ENCODE measurements around the gene SERTAD3.

Gene SERTAD3

DNA sequence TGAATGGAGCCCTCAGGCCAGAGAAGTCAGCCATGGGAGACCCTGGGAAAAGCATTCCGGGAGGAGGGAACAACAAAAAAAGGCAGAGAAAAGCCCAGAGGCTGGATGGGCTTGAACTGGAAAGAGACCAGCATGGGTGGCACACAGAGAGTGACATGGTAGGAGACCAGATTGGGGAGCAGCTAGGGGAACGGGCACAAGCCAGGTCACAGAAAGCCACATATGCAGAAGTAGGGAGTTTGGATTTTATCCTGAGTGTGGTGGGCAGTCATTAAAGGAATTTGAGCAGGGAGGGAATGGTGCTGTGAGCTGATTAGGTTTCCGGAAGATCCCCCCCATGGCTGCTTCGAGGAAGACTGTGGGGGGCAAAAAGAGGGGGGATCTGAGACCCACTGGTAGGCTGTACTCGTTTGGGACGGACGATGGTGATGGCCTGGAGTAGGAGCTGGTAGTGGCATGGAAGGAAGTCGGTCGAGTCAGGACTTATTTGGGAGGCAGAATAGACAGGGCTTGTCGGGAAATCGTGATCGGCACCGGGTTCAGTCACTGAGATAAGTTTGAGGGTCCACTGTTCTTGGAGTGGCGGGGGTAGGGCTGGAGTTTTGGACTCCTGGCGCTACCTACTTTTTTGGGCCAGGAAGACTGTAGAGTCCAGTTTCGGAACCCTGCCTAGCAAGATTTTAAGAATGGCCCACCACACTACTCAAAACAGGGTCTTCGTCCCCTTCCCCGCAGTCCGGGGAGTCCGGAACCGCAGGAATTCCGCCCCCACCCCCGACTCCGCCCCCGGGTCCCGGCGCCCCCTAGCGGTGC lies 19.3 kb downstream of the SERTAD3 start:
- Mint-ChIP-seq H3K36me3 (ENCODE audit: low read depth) (peaks cover 27% of the 10 kb centered on the region), H3K27ac (peak overlapping the region; percentile 96), H3K27me3 (no peaks in the 10 kb centered on the region), H3K4me3 (peak overlapping the region; percentile 90), H3K4me1 (ENCODE audit: low read depth) (peaks cover 36% of the 10 kb centered on the region), H3K9me3 (no peaks in the 10 kb centered on the region)
- no peak for DNase-seq

DNA sequence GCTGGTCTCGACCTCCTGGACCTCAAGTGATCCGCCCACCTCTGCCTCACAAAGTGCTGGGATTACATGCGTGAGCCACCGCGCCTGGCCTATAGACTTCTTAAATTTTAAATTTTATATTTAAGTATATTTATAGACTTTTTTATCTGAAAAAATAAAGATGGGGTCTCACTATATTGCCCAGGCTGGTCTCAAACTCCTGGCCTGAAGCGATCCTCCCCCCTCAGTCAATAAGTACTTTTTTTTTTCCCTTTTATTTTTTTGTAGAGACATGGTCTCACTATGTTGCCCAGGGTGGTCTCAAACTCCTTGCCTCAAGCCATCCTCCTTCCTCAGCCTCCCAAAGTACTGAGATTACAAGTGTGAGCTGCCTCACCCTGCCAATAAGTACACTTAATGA lies 20.2 kb downstream of the SERTAD3 start:
- Mint-ChIP-seq H3K27ac (peak overlapping the region; percentile 91), H3K4me3 (peak overlapping the region; percentile 90), H3K27me3 (no peaks in the 10 kb centered on the region), H3K9me3 (no peaks in the 10 kb centered on the region), H3K4me1 (ENCODE audit: low read depth) (peaks cover 36% of the 10 kb centered on the region), H3K36me3 (ENCODE audit: low read depth) (peaks cover 27% of the 10 kb centered on the region)
- DNase-seq = no peak

DNA sequence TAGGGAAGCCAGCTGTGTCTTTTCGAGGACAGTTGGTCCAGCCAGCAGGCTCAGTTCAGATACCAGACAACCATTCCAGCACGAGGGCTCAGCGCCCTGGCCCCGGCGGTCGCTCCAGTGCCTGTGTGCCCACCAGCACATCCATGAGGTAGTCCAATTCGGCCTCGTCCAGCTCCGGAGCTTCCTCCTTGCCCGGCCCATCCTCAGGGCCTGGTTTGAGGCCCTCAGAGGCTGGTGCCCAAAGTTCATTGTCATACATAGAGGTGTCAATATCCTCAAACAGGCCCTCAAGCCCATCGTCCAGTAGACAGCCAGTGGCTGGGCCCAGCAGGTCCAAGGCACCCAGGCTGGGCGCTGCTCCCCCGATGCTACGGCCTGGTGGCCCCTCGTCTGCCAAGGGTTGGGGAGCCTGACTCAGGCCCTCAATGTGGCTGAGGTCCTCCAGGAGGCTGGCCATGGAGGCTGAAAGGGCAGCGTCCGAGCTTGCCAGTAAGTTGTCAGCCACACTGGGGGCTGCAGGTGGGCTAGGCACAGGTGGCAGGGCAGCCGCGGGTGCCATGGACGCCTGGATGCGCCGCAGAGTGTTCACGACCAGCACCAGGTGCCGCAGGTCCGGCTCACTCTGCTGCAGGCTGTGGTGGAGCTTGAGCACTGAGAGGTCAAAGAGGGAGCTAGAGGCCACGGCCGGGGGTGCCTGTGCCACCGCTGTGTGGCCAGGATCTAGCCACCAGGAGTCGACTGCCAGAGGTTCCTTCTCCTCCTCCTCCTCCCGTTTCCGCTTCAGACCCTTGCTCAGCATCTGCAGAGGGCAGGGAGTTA lies 21.2 kb downstream of the SERTAD3 start:
- no peaks in the 10 kb centered on the region for H3K9me3 Mint-ChIP-seq
- H3K4me3 Mint-ChIP-seq = peak overlapping the region; percentile 80
- H3K27ac Mint-ChIP-seq = peak overlapping the region; percentile 95
- no peaks in the 10 kb centered on the region for H3K27me3 Mint-ChIP-seq
- H3K36me3 Mint-ChIP-seq (ENCODE audit: low read depth) = peaks cover 27% of the 10 kb centered on the region
- peaks cover 36% of the 10 kb centered on the region for H3K4me1 Mint-ChIP-seq (ENCODE audit: low read depth)
- no peak for DNase-seq

GRCh38 chr19:40421993-40422747 lies 22.0 kb downstream of the SERTAD3 start:
- Mint-ChIP-seq H3K4me3 (peak overlapping the region; percentile 80), H3K4me1 (ENCODE audit: low read depth) (peaks cover 42% of the 10 kb centered on the region)

GRCh38 chr19:40420766-40421765 lies 23.1 kb downstream of the SERTAD3 start:
- peak; percentile 88 for DNase-seq
- Mint-ChIP-seq H3K9me3 (no peaks in the 10 kb centered on the region), H3K4me1 (ENCODE audit: low read depth) (peaks cover 43% of the 10 kb centered on the region), H3K27ac (peak overlapping the region; percentile 95), H3K4me3 (peak overlapping the region; percentile 80), H3K36me3 (ENCODE audit: low read depth) (peaks cover 27% of the 10 kb centered on the region), H3K27me3 (no peaks in the 10 kb centered on the region)

More at GRCh38 chr19:40421993-40422747, 22.0 kb downstream of the SERTAD3 start:
- DNase-seq = no peak
- Mint-ChIP-seq H3K9me3 (no peaks in the 10 kb centered on the region), H3K27me3 (no peaks in the 10 kb centered on the region), H3K36me3 (ENCODE audit: low read depth) (peaks cover 27% of the 10 kb centered on the region), H3K27ac (peak overlapping the region; percentile 95)

DNA sequence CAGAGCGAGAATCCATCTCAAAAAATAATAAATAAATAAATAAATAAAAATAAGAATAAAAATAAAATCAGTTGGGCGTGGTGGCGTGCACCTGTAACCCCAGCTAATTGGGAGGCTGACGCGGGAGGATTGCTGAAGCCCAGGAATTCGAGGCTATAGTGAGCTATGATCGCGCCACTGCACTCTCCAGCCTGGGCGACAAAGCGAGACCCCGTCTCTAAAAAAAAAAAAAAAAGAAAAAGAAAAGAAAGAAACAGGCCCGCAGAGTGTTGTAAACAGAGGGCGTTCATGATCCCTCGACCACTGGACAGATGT lies 23.7 kb downstream of the SERTAD3 start:
- Mint-ChIP-seq H3K4me3 (peak overlapping the region; percentile 80), H3K9me3 (no peaks in the 10 kb centered on the region), H3K36me3 (ENCODE audit: low read depth) (peaks cover 27% of the 10 kb centered on the region), H3K27me3 (no peaks in the 10 kb centered on the region), H3K4me1 (ENCODE audit: low read depth) (peaks cover 43% of the 10 kb centered on the region), H3K27ac (peak overlapping the region; percentile 95)
- DNase-seq = no peak

- no peak overlapping the region for H3K27ac Mint-ChIP-seq
- peaks cover 43% of the 10 kb centered on the region for H3K4me1 Mint-ChIP-seq (ENCODE audit: low read depth)
- peaks cover 24% of the 10 kb centered on the region for H3K36me3 Mint-ChIP-seq (ENCODE audit: low read depth)
Observed at GRCh38 chr19:40419780-40420179, 24.4 kb downstream of the SERTAD3 start.

GRCh38 chr19:40419066-40419612 lies 25.0 kb downstream of the SERTAD3 start:
- Mint-ChIP-seq H3K27ac (peak overlapping the region; percentile 26), H3K27me3 (no peaks in the 10 kb centered on the region), H3K36me3 (ENCODE audit: low read depth) (peaks cover 19% of the 10 kb centered on the region), H3K4me1 (ENCODE audit: low read depth) (peaks cover 40% of the 10 kb centered on the region), H3K9me3 (no peaks in the 10 kb centered on the region), H3K4me3 (no peak overlapping the region)
- no peak for DNase-seq

More at GRCh38 chr19:40419780-40420179, 24.4 kb downstream of the SERTAD3 start:
- no peak for DNase-seq
- H3K4me3 Mint-ChIP-seq = peak overlapping the region; percentile 13
- no peaks in the 10 kb centered on the region for H3K9me3 Mint-ChIP-seq
- H3K27me3 Mint-ChIP-seq = no peaks in the 10 kb centered on the region

DNA sequence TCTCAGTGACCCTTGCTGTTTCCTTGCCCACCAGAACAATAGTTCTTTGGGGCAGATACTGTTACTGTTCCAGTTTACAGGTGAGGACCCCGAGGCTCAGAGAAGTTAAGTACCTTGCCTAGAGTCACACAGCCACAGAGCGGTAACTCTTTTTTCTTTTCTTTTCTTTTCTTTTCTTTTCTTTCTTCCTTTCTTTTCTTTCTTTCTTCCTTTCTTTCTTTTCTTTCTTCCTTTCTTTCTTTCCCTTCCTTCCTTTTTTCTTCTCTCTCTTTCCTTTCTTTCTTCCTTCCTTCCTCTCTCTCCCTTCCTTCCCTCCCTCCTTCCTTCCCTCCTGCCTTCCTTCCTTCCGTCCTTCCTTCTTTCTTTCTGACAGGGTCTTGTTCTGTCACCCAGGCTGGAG lies 26.1 kb downstream of the SERTAD3 start:
- Mint-ChIP-seq H3K9me3 (no peaks in the 10 kb centered on the region), H3K4me1 (ENCODE audit: low read depth) (peaks cover 38% of the 10 kb centered on the region), H3K4me3 (no peak overlapping the region), H3K27ac (no peak overlapping the region), H3K27me3 (no peaks in the 10 kb centered on the region), H3K36me3 (ENCODE audit: low read depth) (peaks cover 15% of the 10 kb centered on the region)
- DNase-seq = no peak

DNA sequence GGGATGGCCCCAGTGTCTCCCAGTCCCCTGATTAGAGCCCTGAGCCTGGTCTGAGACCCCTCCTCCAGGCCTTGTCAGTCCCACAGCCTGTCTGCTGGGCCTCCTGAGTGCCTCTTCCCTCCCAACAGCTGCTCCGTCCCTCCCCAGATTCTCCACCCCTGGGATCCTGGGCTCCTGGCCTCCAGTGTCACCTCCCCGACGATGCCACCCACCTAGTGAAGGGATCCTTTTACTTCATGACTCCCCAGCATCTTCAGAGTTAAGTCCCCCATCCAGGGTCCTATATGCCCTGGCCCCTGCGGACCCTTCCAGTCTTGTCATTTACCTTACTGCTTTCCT lies 26.5 kb downstream of the SERTAD3 start:
- no peak for DNase-seq
- peaks cover 11% of the 10 kb centered on the region for H3K36me3 Mint-ChIP-seq (ENCODE audit: low read depth)
- no peaks in the 10 kb centered on the region for H3K9me3 Mint-ChIP-seq
- H3K4me3 Mint-ChIP-seq = no peak overlapping the region
- H3K27me3 Mint-ChIP-seq = no peaks in the 10 kb centered on the region
- peak overlapping the region; percentile 80 for H3K27ac Mint-ChIP-seq
- H3K4me1 Mint-ChIP-seq (ENCODE audit: low read depth) = peaks cover 33% of the 10 kb centered on the region

DNA sequence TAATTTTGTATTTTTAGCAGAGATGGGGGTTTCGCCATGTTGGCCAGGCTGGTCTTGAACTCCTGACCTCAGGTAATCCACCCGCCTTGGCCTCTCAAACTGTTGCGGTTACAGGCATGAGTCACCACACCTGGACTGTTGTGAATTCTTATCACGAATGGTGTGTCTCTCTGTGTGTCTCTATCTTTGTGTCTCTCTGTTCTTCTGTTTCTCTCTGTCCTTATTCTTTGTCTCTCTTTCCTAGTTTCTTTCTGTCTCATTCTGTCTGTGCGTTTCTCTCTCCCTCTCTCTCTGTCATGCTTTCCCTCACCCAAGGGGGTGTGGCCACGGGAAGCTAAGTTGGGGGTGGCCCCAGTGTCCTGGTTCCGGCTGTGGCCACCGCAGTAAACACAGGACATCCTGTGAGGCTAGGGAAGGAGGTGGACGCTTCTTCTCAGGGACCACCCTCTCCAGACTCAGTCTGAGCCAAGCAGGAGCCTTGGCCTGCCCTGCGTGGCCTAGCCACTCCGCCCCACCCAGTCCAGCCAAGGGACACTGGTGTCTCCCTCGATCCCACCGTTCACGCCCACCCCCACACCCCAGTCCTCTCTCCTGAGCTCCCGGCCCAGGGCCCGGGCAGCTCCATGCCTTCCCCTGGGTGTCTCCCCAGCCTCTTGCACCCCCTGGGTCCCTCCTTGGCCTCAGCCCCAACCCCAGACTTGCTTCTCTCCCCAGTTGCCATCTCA lies 27.1 kb downstream of the SERTAD3 start:
- Mint-ChIP-seq H3K9me3 (no peaks in the 10 kb centered on the region), H3K36me3 (ENCODE audit: low read depth) (peaks cover 6% of the 10 kb centered on the region), H3K27ac (peak overlapping the region; percentile 80), H3K4me1 (ENCODE audit: low read depth) (peaks cover 28% of the 10 kb centered on the region), H3K4me3 (no peak overlapping the region), H3K27me3 (no peaks in the 10 kb centered on the region)
- DNase-seq = no peak

DNA sequence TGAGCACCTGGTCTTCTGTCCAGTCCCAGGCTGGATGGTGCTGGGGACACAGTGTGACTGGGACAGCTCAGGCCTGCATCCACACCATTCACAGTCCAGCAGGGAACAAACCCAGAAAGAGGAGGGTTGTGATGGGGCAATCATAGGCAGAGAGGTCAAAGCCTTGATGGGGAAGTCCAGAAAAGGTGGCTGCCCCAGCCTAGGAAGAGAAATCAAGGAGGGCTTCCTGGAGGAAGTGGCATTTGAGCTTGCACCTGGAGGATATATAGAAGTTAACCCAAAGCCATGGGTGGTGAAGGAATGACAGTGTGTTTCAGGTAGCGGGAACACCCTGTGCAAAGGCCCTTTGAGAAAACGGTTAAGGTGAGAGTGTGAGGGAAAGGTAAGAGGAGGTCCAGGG lies 28.4 kb downstream of the SERTAD3 start:
- no peaks in the 10 kb centered on the region for H3K27me3 Mint-ChIP-seq
- no peaks in the 10 kb centered on the region for H3K9me3 Mint-ChIP-seq
- H3K4me1 Mint-ChIP-seq (ENCODE audit: low read depth) = peaks cover 22% of the 10 kb centered on the region
- H3K4me3 Mint-ChIP-seq = no peak overlapping the region
- H3K36me3 Mint-ChIP-seq (ENCODE audit: low read depth) = no peaks in the 10 kb centered on the region
- H3K27ac Mint-ChIP-seq = no peak overlapping the region
- no peak for DNase-seq
